NB4 (cell line): ENCODE measurements around the gene PTGIS.
A peak's percentile ranks its signal among the peaks of the same experiment; 100 is the strongest.

ENCODE experiments used
- DNase-seq: peaks from one replicate; pipeline ENCODE4 v3.0.0; 2010; ENCODE audit warnings: low read depth
- H3K4me3 ChIP-seq: one replicate; pipeline ENCODE4 v1.5.1; 2011; ENCODE audit warnings: mild to moderate bottlenecking, low read depth, low read length, moderate library complexity
- CTCF ChIP-seq: IDR thresholded peaks from one replicate; pipeline ENCODE4 v1.5.1; 2012; ENCODE audit warnings: low read depth, low read length
- MAX ChIP-seq: IDR thresholded peaks from 2 replicates; pipeline ENCODE4 v1.6.1; 2011; ENCODE audit warnings: low read depth, low read length
- MYC ChIP-seq: IDR thresholded peaks from 2 replicates; pipeline ENCODE4 v1.6.1; 2011; ENCODE audit warnings: low read depth, low read length
- POLR2A ChIP-seq: IDR thresholded peaks from 2 replicates; pipeline ENCODE4 v1.6.1; 2011; ENCODE audit warnings: mild to moderate bottlenecking; ENCODE audit not compliant: insufficient read length; ENCODE audit errors: extremely low read depth

Gene PTGIS

DNA sequence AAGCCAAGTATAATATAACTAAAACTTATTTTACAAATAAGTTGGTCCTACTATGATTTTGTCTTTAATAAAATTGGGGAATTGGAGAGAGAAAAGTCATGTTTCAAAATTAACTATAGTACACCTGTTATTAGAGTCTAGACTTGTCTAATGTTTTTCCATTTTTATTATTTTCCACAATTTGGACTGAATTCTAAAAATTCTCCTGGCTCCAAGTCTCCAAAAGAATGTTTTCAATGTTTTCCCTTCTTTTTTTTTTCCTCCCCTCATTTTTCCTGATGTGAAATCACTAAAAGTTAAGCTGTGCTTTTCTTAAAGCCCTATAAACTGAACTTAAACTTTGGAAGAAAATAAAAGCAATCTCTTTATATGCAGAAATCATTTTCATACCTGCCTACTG is 11.3 kb downstream of the PTGIS start:
- DNase-seq, result no peak
- no peak overlapping the region for H3K4me3 ChIP-seq
- TF ChIP-seq CTCF (no peak), MAX (no peak), POLR2A (no peak), MYC (no peak)

GRCh38 chr20:49549801-49550551 is 18.0 kb downstream of the PTGIS start:
- H3K4me3 ChIP-seq, result no peak overlapping the region
- TF ChIP-seq CTCF (no peak), MYC (no peak), MAX (no peak), POLR2A (no peak)
- no peak for DNase-seq

DNA sequence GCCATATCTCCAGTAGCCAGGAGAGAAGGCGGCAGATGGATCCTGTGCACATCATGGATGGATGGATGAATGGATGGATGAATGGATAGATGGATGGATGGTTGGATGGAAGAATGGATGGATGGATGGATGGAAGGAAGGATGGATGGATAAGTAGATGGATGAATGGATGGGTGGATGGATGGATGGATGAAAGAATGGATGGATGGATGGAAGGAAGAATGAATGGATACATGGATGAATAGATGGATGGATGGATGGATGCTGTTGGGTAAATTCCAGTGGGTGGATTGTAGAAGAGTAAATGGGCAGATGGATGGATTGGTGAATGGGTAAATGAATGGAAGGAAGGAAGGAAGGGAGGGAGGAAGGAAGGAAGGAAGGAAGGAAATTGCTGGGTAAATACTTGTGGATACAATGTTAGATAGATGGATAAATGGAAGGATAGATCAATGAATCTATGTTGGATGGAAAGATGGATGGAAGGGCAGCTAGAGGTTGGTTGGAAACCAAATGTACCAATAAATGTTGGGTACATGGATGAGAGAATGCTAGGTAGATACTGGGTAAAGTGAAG is 19.5 kb downstream of the PTGIS start:
- TF ChIP-seq MYC, result no peak
- no peak for TF ChIP-seq CTCF
- no peak for DNase-seq
- no peak overlapping the region for H3K4me3 ChIP-seq

- TF ChIP-seq MYC, result no peak
- TF ChIP-seq CTCF, result peak; percentile 56
- TF ChIP-seq POLR2A, result no peak
- DNase-seq, result peak; percentile 32
- H3K4me3 ChIP-seq, result no peak overlapping the region
Measured at GRCh38 chr20:49545572-49545971, 22.4 kb downstream of the PTGIS start.

DNA sequence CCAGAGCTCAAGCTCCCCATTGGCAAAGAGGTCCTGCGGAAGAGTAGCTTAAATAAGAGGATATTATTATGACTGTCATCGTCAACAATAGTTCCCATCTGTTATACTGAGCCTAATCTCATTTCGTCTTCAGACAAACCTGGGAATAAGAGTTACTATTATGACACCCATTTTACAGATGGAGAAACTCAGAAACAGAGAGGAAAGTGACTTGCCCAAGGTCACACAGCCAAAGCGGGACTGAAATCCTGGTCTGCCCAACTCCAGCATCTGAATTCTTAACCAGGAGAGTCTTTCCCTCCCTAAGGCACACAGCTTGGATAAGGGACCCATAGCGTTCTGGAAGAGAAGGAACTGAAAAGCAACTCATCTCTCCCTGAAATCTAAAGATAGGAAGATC is 23.4 kb downstream of the PTGIS start:
- no peak for DNase-seq
- H3K4me3 ChIP-seq, result no peak overlapping the region
- TF ChIP-seq POLR2A (no peak), CTCF (no peak), MAX (no peak), MYC (no peak)

DNA sequence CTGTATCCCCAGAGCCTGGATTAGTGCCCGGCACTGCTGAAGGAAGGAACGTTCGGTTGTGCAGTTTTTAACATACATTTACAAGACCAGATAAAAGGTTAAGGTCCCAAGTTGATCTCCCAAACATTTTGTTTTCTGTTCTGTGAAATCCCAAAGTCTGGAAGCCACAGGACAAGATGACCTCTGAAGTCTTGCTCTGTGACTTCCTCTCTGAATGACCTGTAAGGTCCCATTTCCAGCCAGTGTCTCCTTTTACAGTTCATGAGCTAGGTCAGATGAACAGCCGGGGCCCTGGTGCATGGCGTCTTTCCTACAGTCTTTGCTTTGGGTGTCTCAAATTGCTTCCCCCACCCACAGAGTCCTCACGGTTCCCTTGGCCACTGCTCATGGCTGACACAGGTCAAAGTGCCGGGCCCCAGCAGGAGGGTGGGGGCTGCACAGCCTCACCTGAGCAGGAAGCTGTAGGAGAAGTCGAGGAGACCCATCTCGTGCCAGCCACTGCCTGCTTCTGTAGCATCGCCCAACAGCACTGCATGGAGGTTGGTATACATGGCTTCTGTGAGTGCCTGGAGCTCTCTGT is 24.0 kb downstream of the PTGIS start:
- DNase-seq, result no peak
- TF ChIP-seq POLR2A (no peak), CTCF (no peak), MYC (no peak), MAX (no peak)
- no peak overlapping the region for H3K4me3 ChIP-seq
